ENCODE measurements around the gene EMD. TPM values are rescaled to one million over a fixed set of nuclear protein-coding genes. Genes with fewer than 3 reads are reported as not detected.
A peak's percentile ranks its signal among the peaks of the same experiment; 100 is the strongest.

The EMD gene
- total and polyA plus RNA-seq, 10 of the 15 experiments (the other 5 are each of a cell fraction or from before 2014, with no cell fraction given) = 0.76 to 100 (median 43.2) TPM

DNA sequence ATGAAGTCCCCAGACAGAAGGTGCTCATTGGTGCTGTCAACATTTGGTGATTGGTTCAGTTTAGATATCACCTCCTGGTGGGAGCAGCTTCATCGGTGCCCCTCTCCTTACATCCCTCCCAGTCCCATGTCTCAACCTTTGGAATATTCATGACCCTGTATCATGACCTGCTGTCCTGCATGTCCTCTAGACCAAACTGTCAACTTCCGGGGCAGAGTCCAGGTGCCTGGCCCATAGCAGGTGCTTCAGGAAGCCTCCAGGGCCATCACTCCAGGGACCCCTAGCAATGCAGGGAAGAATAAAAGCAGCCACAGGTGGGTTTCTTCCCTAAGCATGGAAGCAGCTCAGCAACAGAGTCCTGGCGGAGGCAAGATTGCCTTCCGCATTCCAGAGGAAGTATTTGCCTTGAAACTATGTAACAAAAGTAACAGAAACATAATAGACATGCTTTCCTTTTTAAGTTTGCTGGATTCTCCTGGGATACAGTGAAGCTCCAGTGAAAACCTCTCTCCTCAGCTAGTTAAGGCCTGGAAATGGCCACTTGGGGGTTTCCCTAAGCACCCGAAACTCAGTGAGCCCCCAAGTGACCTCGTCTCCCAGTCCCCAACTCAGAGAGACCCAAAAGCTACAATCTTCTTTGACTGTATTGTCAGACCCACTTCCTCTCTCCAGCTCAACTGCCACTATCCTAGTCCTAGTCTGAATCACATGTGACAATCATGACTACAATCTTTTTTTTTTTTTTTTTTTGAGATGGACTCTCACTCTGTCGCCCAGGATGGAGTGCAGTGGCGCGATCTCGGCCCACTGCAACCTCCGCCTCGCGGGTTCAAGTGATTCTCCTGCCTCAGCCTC is 48.0 kb downstream of the EMD start:
- DNase-seq (ENCODE audit: low read depth, low spot score) (no peak), FAIRE-seq (no peak), ATAC-seq (no peak)
- H3K27me3 ChIP-seq (replicated peaks in 1 of 2; ENCODE audit: control insufficient read depth in 2 of 2, insufficient read depth in 2 of 2, low read length in 1 of 2) = no peaks in the 10 kb centered on the region
- BruUV-seq (replicated peaks) = no TSS peak
- H4K20me1 ChIP-seq (ENCODE audit: control insufficient read depth, insufficient read depth) = no peaks in the 10 kb centered on the region
- no peak overlapping the region for H3K4me3 ChIP-seq
- intact Hi-C loops (cut with micrococcal nuclease; ENCODE audit: unreplicated experiment) = loop anchor here (10.0 kb wide), 1 partner anchor 52 kb away; the partner anchor contains the start of genes EMD and FLNA
- CTCF ChIA-PET = interaction anchor here (0.6 to 1.7 kb wide), 2 partner anchors 8 to 16 kb away, joined by 3 read pairs; no protein-coding TSS in a partner anchor
- TF ChIP-seq SPI1 (IDR thresholded peaks at IDR 0.05; ENCODE audit: borderline replicate concordance, insufficient read depth, low read depth, low read length) = peak; percentile 39; the same call in 1 of the 2 replicates
- no peak for TF ChIP-seq STAT3 (IDR thresholded peaks at IDR 0.05; ENCODE audit: low read depth, low read length)
- TF ChIP-seq MEF2A (IDR thresholded peaks at IDR 0.05; ENCODE audit: insufficient read depth, low read depth, low read length) = no peak
- TF ChIP-seq, protein P1, sequence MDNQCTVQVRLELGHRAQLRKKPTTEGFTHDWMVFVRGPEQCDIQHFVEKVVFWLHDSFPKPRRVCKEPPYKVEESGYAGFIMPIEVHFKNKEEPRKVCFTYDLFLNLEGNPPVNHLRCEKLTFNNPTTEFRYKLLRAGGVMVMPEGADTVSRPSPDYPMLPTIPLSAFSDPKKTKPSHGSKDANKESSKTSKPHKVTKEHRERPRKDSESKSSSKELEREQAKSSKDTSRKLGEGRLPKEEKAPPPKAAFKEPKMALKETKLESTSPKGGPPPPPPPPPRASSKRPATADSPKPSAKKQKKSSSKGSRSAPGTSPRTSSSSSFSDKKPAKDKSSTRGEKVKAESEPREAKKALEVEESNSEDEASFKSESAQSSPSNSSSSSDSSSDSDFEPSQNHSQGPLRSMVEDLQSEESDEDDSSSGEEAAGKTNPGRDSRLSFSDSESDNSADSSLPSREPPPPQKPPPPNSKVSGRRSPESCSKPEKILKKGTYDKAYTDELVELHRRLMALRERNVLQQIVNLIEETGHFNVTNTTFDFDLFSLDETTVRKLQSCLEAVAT (IDR thresholded peaks at IDR 0.05) = no peak
- peaks cover 12% of the 10 kb centered on the region for H3K79me2 ChIP-seq (ENCODE audit: control insufficient read depth, insufficient read depth, low read length)
- no peaks in the 10 kb centered on the region for H3K9me3 ChIP-seq (replicated peaks; ENCODE audit: control insufficient read depth, insufficient read depth, low read length)
- RAD21 ChIA-PET (ENCODE audit: unreplicated experiment) = interaction anchor here (2.0 kb wide), 1 partner anchor 15 kb away, joined by 9 read pairs; the partner anchor contains the start of gene TAFAZZIN
- in situ Hi-C loops (cut with MboI) = no loop called here
- H3K4me1 ChIP-seq (ENCODE audit: control insufficient read depth, insufficient read depth, low read length) = no peaks in the 10 kb centered on the region
- WGBS (ENCODE audit: insufficient coverage, insufficient replicate concordance, low lambda C conversion rate, missing lambda C conversion rate) = 73% methylated on average over 12 of the region's 13 CpGs
- H3K9ac ChIP-seq (ENCODE audit: control insufficient read depth, insufficient read depth, low read length) = no peak overlapping the region
- no peak overlapping the region for H2AFZ ChIP-seq (ENCODE audit: control insufficient read depth, low read depth, low read length)
- SMC1A ChIA-PET (ENCODE audit: uncharacterized antibody, unreplicated experiment) = interaction anchor here (1.3 kb wide), 1 partner anchor 100 kb away, joined by 4 read pairs; no protein-coding TSS in a partner anchor
- H3K27ac ChIP-seq (ENCODE audit: control insufficient read depth, insufficient read depth) = no peak overlapping the region
- 0 out of 2 replicates have a peak overlapping the region, but pooled peaks have one; percentile 26 for H3K4me2 ChIP-seq (ENCODE audit: control insufficient read depth, insufficient read depth)
- POLR2A ChIA-PET = interaction anchor here (0.7 to 4.1 kb wide), 6 partner anchors 12 to 63 kb away, joined by 3 to 32 read pairs (median 6); partner anchors contain the start of genes RPL10, SLC10A3 and TAFAZZIN
- no peaks in the 10 kb centered on the region for H3K36me3 ChIP-seq (ENCODE audit: control insufficient read depth in 2 of 2, insufficient read depth in 2 of 2, low read length in 1 of 2)
